CD4-positive, alpha-beta T cell treated with Interferon alpha-2 for 1 hour (primary cell): ENCODE measurements around the gene KCNMA1.

Source experiments
- DNase-seq, 2 donors: peaks; one replicate each; pipeline ENCODE4 v3.0.0-alpha.2; 2020 to 2022

Gene KCNMA1

GRCh38 chr10:76858721-76859120 is 778.9 kb downstream of the KCNMA1 start:
- no peak for DNase-seq

GRCh38 chr10:76840802-76841201 is 796.8 kb downstream of the KCNMA1 start:
- no peak for DNase-seq

- DNase-seq: no peak
These were observed 798.3 kb downstream of the KCNMA1 start for GRCh38 chr10:76839276-76839675.

- DNase-seq: no peak
These were observed 807.4 kb downstream of the KCNMA1 start for GRCh38 chr10:76830218-76830617.

GRCh38 chr10:76829724-76830123 is 807.9 kb downstream of the KCNMA1 start:
- no peak for DNase-seq
